H9 (cell line): ENCODE results near the gene CREB3L2. TPM values are rescaled to one million over a fixed set of nuclear protein-coding genes. Genes with fewer than 3 reads are reported as not detected.
A peak's percentile ranks its signal among the peaks of the same experiment; 100 is the strongest.

Experiments used
- DNase-seq: peaks from one replicate; pipeline ENCODE4 v3.0.0-alpha.2; 2017
- H2AFZ ChIP-seq: one replicate; pipeline ENCODE4 v1.6.1; 2013; ENCODE audit warnings: mild to moderate bottlenecking, low read length, control low read depth, moderate library complexity
- H2AK5ac ChIP-seq: 2 replicates; pipeline ENCODE4 v1.6.1; 2013; ENCODE audit warnings: low read length, control low read depth, mixed read lengths; ENCODE audit not compliant: insufficient read length
- H2BK120ac ChIP-seq: one replicate; pipeline ENCODE4 v1.6.1; 2013; ENCODE audit warnings: low read depth, mild to moderate bottlenecking, low read length, control low read depth, inconsistent platforms; ENCODE audit not compliant: poor library complexity, severe bottlenecking
- H2BK12ac ChIP-seq: 2 replicates; pipeline ENCODE4 v1.6.1; 2013; ENCODE audit warnings: low read length, control low read depth, mixed read lengths, low read depth; ENCODE audit not compliant: insufficient read length
- H2BK15ac ChIP-seq: 2 replicates; pipeline ENCODE4 v1.6.1; 2013; ENCODE audit warnings: low read depth, low read length, control low read depth
- H2BK20ac ChIP-seq: one replicate; pipeline ENCODE4 v1.6.1; 2013; ENCODE audit warnings: low read depth, mild to moderate bottlenecking, low read length, control low read depth, inconsistent platforms; ENCODE audit not compliant: poor library complexity, severe bottlenecking
- H2BK5ac ChIP-seq: 2 replicates; pipeline ENCODE4 v1.6.1; 2013; ENCODE audit warnings: low read length, control low read depth, mixed read lengths; ENCODE audit not compliant: insufficient read length
- H3K14ac ChIP-seq: 2 replicates; pipeline ENCODE4 v1.6.1; 2013; ENCODE audit warnings: low read length, control low read depth; ENCODE audit not compliant: insufficient read depth
- H3K18ac ChIP-seq: 2 replicates; pipeline ENCODE4 v1.6.1; 2013; ENCODE audit warnings: low read depth, mild to moderate bottlenecking, mixed read lengths, low read length, control low read depth; ENCODE audit not compliant: insufficient read length
- H3K23ac ChIP-seq: 2 replicates; pipeline ENCODE4 v1.6.1; 2013; ENCODE audit warnings: low read length, control low read depth, mixed read lengths, low read depth; ENCODE audit not compliant: insufficient read length
- H3K23me2 ChIP-seq: 2 replicates; pipeline ENCODE4 v1.6.1; 2013; ENCODE audit warnings: low read depth, mild to moderate bottlenecking, mixed read lengths, low read length, control low read depth; ENCODE audit not compliant: insufficient read length, poor library complexity, severe bottlenecking
- H3K27ac ChIP-seq: 2 replicates; pipeline ENCODE4 v1.5.1; 2013; ENCODE audit warnings: low read length, control low read depth, mixed read lengths, low read depth; ENCODE audit not compliant: insufficient read length
- H3K27me3 ChIP-seq: 2 replicates; pipeline ENCODE4 v1.6.1; 2013; ENCODE audit warnings: low read length, control low read depth, inconsistent platforms; ENCODE audit not compliant: insufficient read depth
- H3K4ac ChIP-seq: 2 replicates; pipeline ENCODE4 v1.6.1; 2013; ENCODE audit warnings: low read depth, mild to moderate bottlenecking, control low read depth, inconsistent platforms, low read length, moderate library complexity
- H3K4me1 ChIP-seq: 2 replicates; pipeline ENCODE4 v1.6.1; 2013; ENCODE audit warnings: low read length, control low read depth, inconsistent platforms; ENCODE audit not compliant: insufficient read depth
- H3K4me2 ChIP-seq: 2 replicates; pipeline ENCODE4 v1.6.1; 2013; ENCODE audit warnings: low read length, control low read depth, mixed read lengths; ENCODE audit not compliant: insufficient read length, insufficient read depth
- H3K56ac ChIP-seq: 2 replicates; pipeline ENCODE4 v1.6.1; 2013; ENCODE audit warnings: low read depth, mild to moderate bottlenecking, mixed read lengths, low read length, control low read depth; ENCODE audit not compliant: insufficient read length
- H3K79me1 ChIP-seq: 2 replicates; pipeline ENCODE4 v1.6.1; 2013; ENCODE audit warnings: low read depth, mild to moderate bottlenecking, moderate library complexity, low read length, control low read depth, inconsistent platforms; ENCODE audit not compliant: insufficient read depth, poor library complexity, severe bottlenecking
- H3K79me2 ChIP-seq: 2 replicates; pipeline ENCODE4 v1.6.1; 2013; ENCODE audit warnings: low read length, control low read depth, inconsistent platforms; ENCODE audit not compliant: insufficient read depth
- H3K9ac ChIP-seq: 2 replicates; pipeline ENCODE4 v1.6.1; 2013; ENCODE audit warnings: low read length, control low read depth, mixed read lengths; ENCODE audit not compliant: insufficient read length; ENCODE audit errors: extremely low read depth
- H3K9me3 ChIP-seq: one replicate; pipeline ENCODE4 v1.6.1; 2013; ENCODE audit warnings: low read depth, low read length, inconsistent platforms; ENCODE audit not compliant: control insufficient read depth
- H3T11ph ChIP-seq: one replicate; pipeline ENCODE4 v1.6.1; 2013; ENCODE audit warnings: mild to moderate bottlenecking, low read length, control low read depth, inconsistent platforms
- H4K20me1 ChIP-seq: one replicate; pipeline ENCODE4 v1.6.1; 2013; ENCODE audit not compliant: control insufficient read depth, insufficient read length, insufficient read depth
- H4K5ac ChIP-seq: 2 replicates; pipeline ENCODE4 v1.6.1; 2013; ENCODE audit warnings: low read depth, mild to moderate bottlenecking, mixed read lengths, low read length, control low read depth; ENCODE audit not compliant: insufficient read length
- H4K8ac ChIP-seq: replicated peaks from 2 replicates; pipeline ENCODE4 v1.6.1; 2013; ENCODE audit warnings: low read length, control low read depth, mixed read lengths, low read depth; ENCODE audit not compliant: insufficient read length
- H4K91ac ChIP-seq: 2 replicates; pipeline ENCODE4 v1.6.1; 2013; ENCODE audit warnings: low read depth, mild to moderate bottlenecking, moderate library complexity, mixed read lengths, low read length, control low read depth; ENCODE audit not compliant: insufficient read length
- H3K27ac Mint-ChIP-seq, 3 experiments: 2 replicates in 2 of 3; 3 replicates in 1 of 3; pipeline ENCODE4 v1.8.0; 2020 to 2021; ENCODE audit warnings: mixed read lengths in 3 of 3, mild to moderate bottlenecking in 1 of 3, moderate library complexity in 1 of 3
- H3K27me3 Mint-ChIP-seq: 2 replicates; pipeline ENCODE4 v1.8.0; 2021; ENCODE audit warnings: low read depth, mild to moderate bottlenecking, moderate library complexity, mixed read lengths
- H3K36me3 Mint-ChIP-seq, 3 experiments: 2 replicates in 2 of 3; 3 replicates in 1 of 3; pipeline ENCODE4 v1.8.0; 2020 to 2021; ENCODE audit warnings: low read depth in 3 of 3, mixed read lengths in 3 of 3; ENCODE audit not compliant: insufficient read depth in 1 of 3
- H3K4me1 Mint-ChIP-seq, 2 experiments: 2 replicates each; pipeline ENCODE4 v1.8.0; 2020; ENCODE audit warnings: mixed read lengths in 2 of 2
- H3K4me3 Mint-ChIP-seq, 2 experiments: 2 replicates in 1 of 2; 3 replicates in 1 of 2; pipeline ENCODE4 v1.8.0; 2020 to 2021; ENCODE audit warnings: mild to moderate bottlenecking in 2 of 2, mixed read lengths in 2 of 2, moderate library complexity in 1 of 2
- H3K9me3 Mint-ChIP-seq, 2 experiments: 2 replicates in 1 of 2; 3 replicates in 1 of 2; pipeline ENCODE4 v1.8.0; 2020; ENCODE audit warnings: mild to moderate bottlenecking in 2 of 2, mixed read lengths in 2 of 2, moderate library complexity in 1 of 2
- WGBS: extraction: QIAGEN DNeasy Blood & Tissue Kit; methylation state at CpG from one replicate; pipeline ENCODE4 v1.1.7; 2013; ENCODE audit warnings: missing lambda C conversion rate, low lambda C conversion rate, mixed read lengths; ENCODE audit not compliant: insufficient read length; ENCODE audit errors: extremely low coverage; 5-methylcytosine and 5-hydroxymethylcytosine counted together
- total RNA-seq: library from RNA; stranded (reverse); gene quantifications from 2 replicates; pipeline ENCODE4 v1.2.1, GENCODE V29; 2021
- TF ChIP-seq, protein P1 (sequence below): fragments of 200-600 bp; sonication (generic); conservative IDR thresholded peaks from 3 replicates; pipeline ENCODE4 v1.8.0; 2021; ENCODE audit warnings: antibody characterized with exemption, mild to moderate bottlenecking

The CREB3L2 gene
- total RNA-seq, 1 experiment from 2014 or later: 60.7 TPM

GRCh38 chr7:137984181-137985041 lies 17.5 kb downstream of the CREB3L2 start:
- no peak overlapping the region for H4K5ac ChIP-seq
- no peak overlapping the region for H3K56ac ChIP-seq
- Mint-ChIP-seq H3K27ac (peak overlapping the region in 2 of 3 experiments; percentile 19 to 57; a peak in 3 of 7 replicates), H3K4me1 (peaks cover 36 to 62% of the 10 kb centered on the region in 2 experiments), H3K27me3 (no peaks in the 10 kb centered on the region), H3K36me3 (peaks cover 25 to 36% (median 29%) of the 10 kb centered on the region in 3 experiments), H3K9me3 (peaks cover 0 to 10% of the 10 kb centered on the region in 2 experiments; a peak in 4 of 5 replicates), H3K4me3 (no peak overlapping the region)
- H3K4me1 ChIP-seq: peaks cover 9% of the 10 kb centered on the region; the same call in 1 of the 2 replicates
- no peak overlapping the region for H3K4ac ChIP-seq
- no peak overlapping the region for H2BK120ac ChIP-seq
- no peak overlapping the region for H2BK15ac ChIP-seq
- no peak overlapping the region for H3K4me2 ChIP-seq
- no peak overlapping the region for H3T11ph ChIP-seq
- no peaks in the 10 kb centered on the region for H3K27me3 ChIP-seq
- H3K23me2 ChIP-seq: no peaks in the 10 kb centered on the region
- peaks cover 23% of the 10 kb centered on the region; the same call in 1 of the 2 replicates for H3K79me2 ChIP-seq
- H3K79me1 ChIP-seq: peaks cover 11% of the 10 kb centered on the region
- no peak overlapping the region for H3K23ac ChIP-seq
- H2BK12ac ChIP-seq: no peak overlapping the region
- no peak overlapping the region for H2AFZ ChIP-seq
- WGBS: no CpG with 5 or more reads among the region's 11 CpGs
- H3K9ac ChIP-seq: no peak overlapping the region
- no peak overlapping the region for H4K91ac ChIP-seq
- TF ChIP-seq, protein P1, sequence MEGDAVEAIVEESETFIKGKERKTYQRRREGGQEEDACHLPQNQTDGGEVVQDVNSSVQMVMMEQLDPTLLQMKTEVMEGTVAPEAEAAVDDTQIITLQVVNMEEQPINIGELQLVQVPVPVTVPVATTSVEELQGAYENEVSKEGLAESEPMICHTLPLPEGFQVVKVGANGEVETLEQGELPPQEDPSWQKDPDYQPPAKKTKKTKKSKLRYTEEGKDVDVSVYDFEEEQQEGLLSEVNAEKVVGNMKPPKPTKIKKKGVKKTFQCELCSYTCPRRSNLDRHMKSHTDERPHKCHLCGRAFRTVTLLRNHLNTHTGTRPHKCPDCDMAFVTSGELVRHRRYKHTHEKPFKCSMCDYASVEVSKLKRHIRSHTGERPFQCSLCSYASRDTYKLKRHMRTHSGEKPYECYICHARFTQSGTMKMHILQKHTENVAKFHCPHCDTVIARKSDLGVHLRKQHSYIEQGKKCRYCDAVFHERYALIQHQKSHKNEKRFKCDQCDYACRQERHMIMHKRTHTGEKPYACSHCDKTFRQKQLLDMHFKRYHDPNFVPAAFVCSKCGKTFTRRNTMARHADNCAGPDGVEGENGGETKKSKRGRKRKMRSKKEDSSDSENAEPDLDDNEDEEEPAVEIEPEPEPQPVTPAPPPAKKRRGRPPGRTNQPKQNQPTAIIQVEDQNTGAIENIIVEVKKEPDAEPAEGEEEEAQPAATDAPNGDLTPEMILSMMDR: no peak
- no peak overlapping the region for H4K8ac ChIP-seq
- H2BK5ac ChIP-seq: no peak overlapping the region
- no peak overlapping the region for H2BK20ac ChIP-seq
- H2AK5ac ChIP-seq: no peak overlapping the region
- no peak overlapping the region for H3K27ac ChIP-seq
- no peak overlapping the region for H3K14ac ChIP-seq
- no peak for DNase-seq
- no peak overlapping the region for H3K18ac ChIP-seq
- H4K20me1 ChIP-seq: peaks cover 2% of the 10 kb centered on the region
- H3K9me3 ChIP-seq: no peaks in the 10 kb centered on the region
